SK-N-SH (cell line): ENCODE results near the gene PTPRF. TPM values are rescaled to one million over a fixed set of nuclear protein-coding genes. Genes with fewer than 3 reads are reported as not detected.

ENCODE experiments used
- CTCF ChIA-PET: fragments of 300-600, 350-600 bp; formaldehyde crosslinking; extraction: SDS; loops from one replicate; lab custom pipeline; 2021; lab: Yijun Ruan, JAX
- POLR2A ChIA-PET: fragments of 350-600 bp; sonication (Branson Sonifier 250); formaldehyde crosslinking; extraction: SDS; loops from one replicate; lab custom pipeline; 2020; ENCODE audit warnings: antibody characterized with exemption, inconsistent platforms; lab: Yijun Ruan, JAX
- DNase-seq: peaks from one replicate; pipeline ENCODE4 v3.0.0; 2012
- H2AFZ ChIP-seq: fragments of 200-600 bp; sonication (generic); 2 replicates; pipeline ENCODE4 v1.8.1; 2016; ENCODE audit warnings: antibody characterized with exemption, mild to moderate bottlenecking, low read depth
- H3F3A ChIP-seq: fragments of 200-600 bp; sonication (generic); replicated peaks from 2 replicates; pipeline ENCODE3; 2016; ENCODE audit warnings: antibody characterized with exemption, mild to moderate bottlenecking; ENCODE audit not compliant: insufficient read depth
- H3K27ac ChIP-seq, 2 experiments: fragments of 200-500 bp in 1 of 2; fragments of 200-600 bp in 1 of 2; sonication (Bioruptor generic) in 1 of 2; sonication (generic), shearing (Covaris generic) in 1 of 2; 2 replicates each; pipeline versions ENCODE4 v1.5.1 to v1.6.1; 2014 to 2016; ENCODE audit warnings: low read depth in 2 of 2, inconsistent platforms in 1 of 2, low read length in 1 of 2, mild to moderate bottlenecking in 1 of 2, mixed read lengths in 1 of 2
- H3K27me3 ChIP-seq: fragments of 200-600 bp; sonication (generic), shearing (Covaris generic); 2 replicates; pipeline ENCODE4 v1.6.1; 2016; ENCODE audit warnings: mixed run types; ENCODE audit not compliant: insufficient read depth
- H3K36me3 ChIP-seq, 2 experiments: fragments of 200-500 bp in 1 of 2; fragments of 200-600 bp in 1 of 2; sonication (Bioruptor generic) in 1 of 2; sonication (generic) in 1 of 2; replicated peaks in 1 of 2; 2 replicates each; pipeline versions ENCODE3 to v1.5.1; 2014 to 2016; ENCODE audit warnings: low read length in 1 of 2, mild to moderate bottlenecking in 1 of 2; ENCODE audit not compliant: insufficient read depth in 2 of 2, control insufficient read depth in 1 of 2
- H3K4me1 ChIP-seq, 2 experiments: fragments of 200-500 bp in 1 of 2; fragments of 200-600 bp in 1 of 2; sonication (Bioruptor generic) in 1 of 2; sonication (generic), shearing (Covaris generic) in 1 of 2; 2 replicates each; pipeline versions ENCODE4 v1.5.1 to v1.6.1; 2014 to 2016; ENCODE audit warnings: low read depth in 1 of 2, low read length in 1 of 2, mixed run types in 1 of 2; ENCODE audit not compliant: insufficient read depth in 2 of 2, control insufficient read depth in 1 of 2
- H3K4me2 ChIP-seq: fragments of 200-600 bp; sonication (generic), shearing (Covaris generic); 2 replicates; pipeline ENCODE4 v1.6.1; 2017; ENCODE audit warnings: mixed run types
- H3K4me3 ChIP-seq, 2 experiments: fragments of 200-500 bp in 1 of 2; fragments of 200-600 bp in 1 of 2; sonication (Bioruptor generic) in 1 of 2; sonication (generic), shearing (Covaris generic) in 1 of 2; 2 replicates each; pipeline versions ENCODE4 v1.5.1 to v1.8.1; 2014 to 2016; ENCODE audit warnings: low read depth in 2 of 2, inconsistent platforms in 1 of 2, low read length in 1 of 2, mild to moderate bottlenecking in 1 of 2, mixed read lengths in 1 of 2, moderate library complexity in 1 of 2
- H3K79me2 ChIP-seq: fragments of 200-600 bp; sonication (generic); 2 replicates; pipeline ENCODE4 v1.8.1; 2017; ENCODE audit warnings: mild to moderate bottlenecking; ENCODE audit not compliant: insufficient read depth
- H3K9ac ChIP-seq: fragments of 200-600 bp; sonication (generic); 2 replicates; pipeline ENCODE4 v1.6.1; 2017; ENCODE audit warnings: mixed run types
- H3K9me2 ChIP-seq: fragments of 200-600 bp; sonication (generic); 2 replicates; pipeline ENCODE4 v1.6.1; 2017; ENCODE audit warnings: mixed run types
- H3K9me3 ChIP-seq: fragments of 200-600 bp; sonication (generic); 2 replicates; pipeline ENCODE4 v1.6.1; 2017; ENCODE audit warnings: mixed run types, mild to moderate bottlenecking, moderate library complexity
- H4K20me1 ChIP-seq: fragments of 200-600 bp; sonication (generic); 2 replicates; pipeline ENCODE4 v1.6.1; 2017; ENCODE audit warnings: mild to moderate bottlenecking, mixed run types; ENCODE audit not compliant: insufficient read depth
- CTCF ChIP-seq: fragments of 200-600 bp; sonication (generic); IDR thresholded peaks from 2 replicates; pipeline ENCODE4 v1.6.1; 2017; ENCODE audit warnings: antibody characterized with exemption, mild to moderate bottlenecking, moderate library complexity
- IRF3 ChIP-seq: fragments of 150-350 bp; IDR thresholded peaks from 2 replicates; pipeline ENCODE4 v1.6.1; 2016; ENCODE audit warnings: mild to moderate bottlenecking, low read depth, low read length
- MAX ChIP-seq: IDR thresholded peaks from 2 replicates; pipeline ENCODE4 v1.4.0; 2012; ENCODE audit warnings: low read depth
- PBX3 ChIP-seq: IDR thresholded peaks from 2 replicates; pipeline ENCODE4; 2012
- RAD21 ChIP-seq: IDR thresholded peaks from 2 replicates; pipeline ENCODE4 v1.6.1; 2012; ENCODE audit warnings: mild to moderate bottlenecking, low read length
- RCOR1 ChIP-seq: fragments of 150-350 bp; IDR thresholded peaks from 2 replicates; pipeline ENCODE4 v1.6.1; 2017; ENCODE audit warnings: antibody characterized with exemption, low read length
- REST ChIP-seq: IDR thresholded peaks from 2 replicates; pipeline ENCODE4 v1.6.1; 2012; ENCODE audit warnings: mild to moderate bottlenecking, low read depth, low read length, moderate library complexity
- RXRA ChIP-seq: IDR thresholded peaks from 2 replicates; pipeline ENCODE4 v1.4.0; 2012; ENCODE audit warnings: low read depth, mild to moderate bottlenecking, borderline replicate concordance
- SIN3A ChIP-seq: IDR thresholded peaks from 2 replicates; pipeline ENCODE4 v1.6.1; 2012; ENCODE audit warnings: low read depth, mild to moderate bottlenecking, low read length, moderate library complexity, borderline replicate concordance
- TCF12 ChIP-seq: IDR thresholded peaks from 2 replicates; pipeline ENCODE4 v1.4.0; 2012
- TEAD4 ChIP-seq: IDR thresholded peaks from 2 replicates; pipeline ENCODE4 v1.4.0; 2012; ENCODE audit warnings: mild to moderate bottlenecking, borderline replicate concordance; ENCODE audit not compliant: insufficient read depth
- USF2 ChIP-seq: fragments of 150-350 bp; IDR thresholded peaks from 2 replicates; pipeline ENCODE4 v1.6.1; 2017; ENCODE audit warnings: antibody characterized with exemption, low read length, low read depth, borderline replicate concordance
- YY1 ChIP-seq: IDR thresholded peaks from 2 replicates; pipeline ENCODE4 v1.4.0; 2012; ENCODE audit warnings: low read depth, mild to moderate bottlenecking
- WGBS: methylation state at CpG from one replicate; pipeline ENCODE4 v1.1.6; 2017; ENCODE audit warnings: low lambda C conversion rate; 5-methylcytosine and 5-hydroxymethylcytosine counted together
- polyA plus RNA-seq, 3 experiments: library from polyadenylated mRNA; depleted of rRNA; stranded (reverse); fragments of >200 nt; gene quantifications; 2 replicates each; pipeline ENCODE4 v1.2.3, GENCODE V29; 2012

Gene PTPRF
- polyA plus RNA-seq, 1 of the 3 experiments (the other 2 are of a cell fraction) = 72.7 TPM

- no peak for DNase-seq
- POLR2A ChIA-PET = no interaction called here
- no peaks in the 10 kb centered on the region for H3K27me3 ChIP-seq
Observed at GRCh38 chr1:43512681-43513080, 18.0 kb upstream of the PTPRF start.

GRCh38 chr1:43513471-43514173 is 17.1 kb upstream of the PTPRF start:
- Histone ChIP-seq H3K27me3 (no peaks in the 10 kb centered on the region), H3F3A (no peaks in the 10 kb centered on the region), H3K4me3 (no peak overlapping the region), H3K4me2 (no peak overlapping the region), H3K9me2 (no peaks in the 10 kb centered on the region), H3K9ac (no peak overlapping the region), H3K79me2 (no peaks in the 10 kb centered on the region), H4K20me1 (no peaks in the 10 kb centered on the region), H3K4me1 (no peaks in the 10 kb centered on the region; a peak in 1 of 4 replicates), H3K36me3 (no peaks in the 10 kb centered on the region), H2AFZ (no peak overlapping the region), H3K9me3 (no peaks in the 10 kb centered on the region), H3K27ac (no peak overlapping the region)
- ChIA-PET CTCF (interaction anchor here (1.2 to 1.7 kb wide), 4 partner anchors 14 to 535 kb away, joined by 3 to 5 read pairs (median 4); no protein-coding TSS in a partner anchor), POLR2A (no interaction called here)
- no peak for DNase-seq
- 42% methylated on average over 5 of the region's 5 CpGs for whole genome bisulfite sequencing
- no peak for TF ChIP-seq USF2
- TF ChIP-seq SIN3A = no peak
- no peak for TF ChIP-seq TCF12
- TF ChIP-seq MAX = no peak
- TF ChIP-seq TEAD4 = no peak
- TF ChIP-seq RCOR1 = no peak
- no peak for TF ChIP-seq REST
- TF ChIP-seq PBX3 = no peak
- TF ChIP-seq IRF3 = no peak
- no peak for TF ChIP-seq RXRA
- no peak for TF ChIP-seq RAD21

More at GRCh38 chr1:43512681-43513080, 18.0 kb upstream of the PTPRF start:
- Histone ChIP-seq H3K27ac (no peak overlapping the region), H3K4me3 (no peak overlapping the region), H3F3A (no peaks in the 10 kb centered on the region)
- TF ChIP-seq YY1 (no peak), CTCF (no peak)
- TF ChIP-seq, all 33 proteins: peak for 0
- Histone ChIP-seq H2AFZ (no peak overlapping the region), H3K79me2 (no peaks in the 10 kb centered on the region), H3K9me3 (no peaks in the 10 kb centered on the region), H3K4me2 (no peak overlapping the region), H3K4me1 (no peaks in the 10 kb centered on the region; a peak in 1 of 4 replicates), H3K9ac (no peak overlapping the region), H4K20me1 (no peaks in the 10 kb centered on the region), H3K36me3 (no peaks in the 10 kb centered on the region), H3K9me2 (no peaks in the 10 kb centered on the region)
- CTCF ChIA-PET = interaction anchor here (1.3 to 1.7 kb wide), 2 partner anchors 17 to 536 kb away, joined by 3 to 5 read pairs; no protein-coding TSS in a partner anchor
- 99% methylated on average over 6 of the region's 6 CpGs for WGBS
